Jurkat, Clone E6-1 (cell line): ENCODE measurements around the gene DNAH8.
"Not testable (repeated sequence)": the region's sequence is repeated elsewhere in the genome, so short reads cannot be mapped to it uniquely, and the experiment has no call there.

Source experiments
- DNase-seq: peaks from one replicate; pipeline ENCODE4 v3.0.0-alpha.2; 2011; ENCODE audit warnings: low read depth, low spot score
- H3K4me3 ChIP-seq: 2 replicates; pipeline ENCODE4 v1.5.1; 2011; ENCODE audit warnings: mild to moderate bottlenecking, low read length, control low read depth, moderate library complexity

Gene DNAH8

DNA sequence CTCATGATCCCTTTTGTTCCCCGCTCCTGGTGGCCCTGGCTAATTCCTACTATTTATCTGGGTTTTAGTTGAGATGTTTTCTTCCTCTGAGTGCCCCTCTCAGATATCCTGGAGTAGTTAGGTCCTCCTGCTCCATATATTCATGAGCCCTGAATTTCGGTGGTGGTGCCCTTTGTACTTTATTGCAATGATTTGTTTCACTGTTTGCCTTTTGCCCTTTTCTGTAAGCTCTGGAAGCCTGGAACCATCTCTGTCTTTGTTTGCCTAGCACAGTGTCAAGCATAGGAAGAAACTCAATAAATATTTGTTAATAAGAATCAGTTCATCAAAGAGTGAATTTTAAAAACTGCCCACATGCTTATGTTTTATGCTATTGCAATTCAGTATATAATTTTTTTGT, 144.9 kb downstream of the DNAH8 start:
- DNase-seq, result no peak
- no peak overlapping the region for H3K4me3 ChIP-seq

DNA sequence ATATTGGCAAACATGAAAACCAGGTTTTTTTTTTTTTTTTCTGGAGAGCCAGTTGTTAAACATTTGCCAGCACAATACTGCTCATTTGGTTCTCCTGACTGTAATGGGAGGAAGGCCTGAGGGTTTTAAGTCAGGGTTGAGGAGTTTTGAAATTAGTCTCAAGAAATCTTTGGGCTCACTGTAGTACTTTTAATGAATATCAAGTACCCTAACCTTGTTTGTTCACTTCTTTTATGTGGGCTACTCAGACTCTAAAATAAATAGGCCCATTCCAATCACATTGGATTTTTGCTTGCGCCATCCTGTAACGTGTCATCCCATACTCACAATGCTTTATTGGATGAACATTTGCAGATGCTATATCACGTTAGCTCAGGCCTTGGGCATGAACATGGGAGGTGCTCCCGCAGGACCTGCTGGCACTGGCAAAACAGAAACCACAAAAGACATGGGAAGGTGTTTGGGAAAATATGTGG, 146.9 kb downstream of the DNAH8 start:
- H3K4me3 ChIP-seq, result no peak overlapping the region
- DNase-seq, result no peak

DNA sequence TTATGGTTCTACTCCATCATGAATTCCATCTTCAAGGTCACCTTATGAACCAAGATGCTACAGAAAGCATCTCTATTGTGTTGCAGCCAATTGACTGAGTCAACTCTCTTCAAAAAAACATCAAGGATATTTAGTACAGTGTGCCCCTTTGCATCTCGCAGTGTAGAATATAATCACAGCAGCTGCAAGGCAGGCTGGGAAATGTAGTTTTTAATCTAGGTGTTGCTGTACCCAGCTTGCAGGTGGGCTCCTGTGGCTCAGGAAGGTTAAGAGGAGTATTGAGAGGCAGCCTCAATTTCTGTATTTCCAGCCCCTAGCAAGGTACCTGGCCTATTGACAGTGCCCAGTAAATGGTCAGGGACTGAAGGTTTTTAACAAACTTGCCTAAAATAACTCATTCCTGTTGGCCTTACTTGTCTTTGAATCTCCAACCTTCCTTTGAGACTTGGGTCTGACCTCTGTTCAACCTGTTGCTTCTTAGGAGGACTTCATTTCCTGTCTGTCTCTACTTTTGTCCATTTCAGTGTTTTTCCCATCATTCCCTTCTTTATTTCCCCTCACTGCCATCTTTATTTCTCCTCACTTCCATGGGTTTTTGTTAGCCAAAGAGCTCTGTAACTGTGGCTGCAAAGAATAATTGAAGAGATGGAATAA, 150.5 kb downstream of the DNAH8 start:
- DNase-seq, result no peak
- H3K4me3 ChIP-seq, result no peak overlapping the region

DNA sequence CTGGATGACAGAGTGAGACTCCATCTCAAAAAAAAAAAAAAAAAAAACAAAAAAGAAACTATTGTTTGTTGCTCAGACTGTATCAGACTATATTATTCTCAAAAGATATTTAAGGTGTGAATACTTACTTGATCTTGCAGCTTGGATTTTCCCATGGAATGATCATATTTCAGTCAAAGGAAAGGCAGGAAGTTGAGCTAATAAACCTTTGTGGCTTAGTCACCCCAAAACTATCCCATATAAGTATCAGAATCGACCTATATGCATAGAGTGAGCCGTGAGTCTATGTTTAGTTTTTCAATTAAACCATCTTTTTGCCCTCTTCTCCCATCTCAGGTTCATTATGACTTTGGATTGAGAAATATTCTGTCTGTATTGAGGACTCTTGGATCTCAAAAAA, 152.6 kb downstream of the DNAH8 start:
- H3K4me3 ChIP-seq, result no peak overlapping the region
- no peak for DNase-seq

DNA sequence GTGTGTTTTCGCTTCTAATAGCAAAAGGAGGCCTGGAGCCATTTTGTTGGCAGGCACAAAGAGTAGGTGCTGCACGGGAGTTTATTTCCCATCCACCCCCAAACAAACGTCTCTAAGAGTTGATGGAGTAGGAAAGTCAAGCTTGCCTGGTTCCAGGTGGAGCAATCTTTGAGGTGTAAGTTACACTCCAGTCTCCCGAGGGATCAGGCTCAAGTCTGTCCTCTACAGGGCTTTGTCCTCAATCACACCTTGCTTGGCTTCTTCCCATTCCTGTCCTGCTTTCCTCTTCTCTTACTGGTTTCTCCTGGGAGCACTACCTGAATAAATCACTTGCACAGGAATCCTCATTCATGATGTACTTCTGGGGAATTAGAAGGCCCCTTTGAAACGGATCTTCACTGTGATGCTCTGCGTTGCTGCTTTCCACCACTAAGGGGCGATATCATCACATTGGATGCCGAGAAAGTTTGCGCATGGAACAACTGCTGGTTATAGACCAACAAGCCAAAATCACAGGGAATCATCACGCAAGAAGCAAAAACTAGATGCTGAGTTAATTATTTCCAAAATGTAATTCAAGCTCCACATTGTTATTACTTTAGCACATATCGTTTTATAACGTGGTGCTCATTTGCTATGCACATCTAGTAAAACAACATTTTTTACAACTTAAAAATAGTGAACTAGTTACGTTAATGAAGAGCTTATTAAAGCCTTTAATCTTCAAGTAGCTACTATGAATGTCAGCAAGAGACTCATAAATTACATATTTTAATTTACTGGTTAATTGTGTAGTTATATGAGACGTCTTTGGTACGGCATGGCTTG, 156.8 kb downstream of the DNAH8 start:
- no peak overlapping the region for H3K4me3 ChIP-seq

DNA sequence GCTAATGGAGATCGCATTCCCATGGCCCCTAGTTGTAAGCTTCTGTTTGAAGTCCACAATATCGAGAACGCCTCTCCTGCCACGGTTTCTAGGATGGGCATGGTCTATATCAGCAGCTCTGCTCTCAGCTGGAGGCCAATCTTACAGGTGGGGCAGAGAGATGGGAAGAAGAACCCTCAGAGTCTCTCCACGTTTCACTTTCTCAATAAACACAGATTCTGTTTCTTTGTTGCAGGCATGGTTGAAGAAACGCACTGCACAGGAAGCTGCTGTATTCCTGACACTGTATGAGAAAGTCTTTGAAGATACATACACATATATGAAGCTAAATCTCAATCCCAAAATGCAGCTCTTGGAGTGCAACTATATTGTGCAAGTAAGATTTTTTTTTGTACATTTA, 157.9 kb downstream of the DNAH8 start:
- no peak overlapping the region for H3K4me3 ChIP-seq
- peak; percentile 10 for DNase-seq

More for the DNA sequence above, 156.8 kb downstream of the DNAH8 start:
- peak; percentile 55 for DNase-seq

DNA sequence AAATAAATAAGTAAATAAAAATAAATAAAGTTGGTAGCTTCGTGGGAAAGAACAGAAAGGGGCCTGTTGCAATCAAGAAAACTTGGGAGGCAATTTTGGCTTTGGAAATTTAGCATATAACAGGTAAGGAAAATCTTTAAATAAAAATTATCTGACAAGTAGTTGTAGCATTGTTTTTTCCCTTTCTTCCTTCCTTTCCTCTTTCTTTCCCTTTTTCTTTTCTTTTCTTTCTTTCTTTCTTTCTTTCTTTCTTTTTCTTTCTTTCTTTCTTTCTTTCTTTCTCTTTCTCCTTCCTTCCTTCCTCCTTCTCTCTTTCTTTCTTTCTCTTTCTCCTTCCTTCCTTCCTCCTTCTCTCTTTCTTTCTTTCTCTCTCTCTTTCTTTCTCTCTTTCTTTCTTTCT, 158.7 kb downstream of the DNAH8 start:
- not testable (repeated sequence) for H3K4me3 ChIP-seq, DNase-seq

DNA sequence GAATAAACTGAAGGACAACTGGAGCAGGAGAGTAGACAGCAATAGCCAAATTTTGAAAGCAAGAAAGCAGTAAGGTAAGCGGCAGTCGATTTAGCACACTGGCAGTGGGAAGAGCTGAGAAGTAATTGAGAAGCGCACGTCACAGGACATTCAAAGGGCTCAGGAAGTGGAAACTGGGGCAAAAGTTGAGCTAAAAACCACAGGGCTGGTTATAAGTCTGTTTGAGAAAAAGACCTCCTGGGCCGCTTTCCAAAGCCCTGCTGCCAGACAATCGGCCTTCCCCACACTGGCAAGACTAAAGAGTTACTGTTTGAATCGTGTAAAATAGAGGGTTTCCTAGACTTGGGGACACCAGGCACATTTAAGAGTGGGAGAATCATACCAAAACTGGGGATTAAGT, 161.4 kb downstream of the DNAH8 start:
- DNase-seq, result peak; percentile 87
- peak overlapping the region; percentile 10; the same call in 1 of the 2 replicates for H3K4me3 ChIP-seq

DNA sequence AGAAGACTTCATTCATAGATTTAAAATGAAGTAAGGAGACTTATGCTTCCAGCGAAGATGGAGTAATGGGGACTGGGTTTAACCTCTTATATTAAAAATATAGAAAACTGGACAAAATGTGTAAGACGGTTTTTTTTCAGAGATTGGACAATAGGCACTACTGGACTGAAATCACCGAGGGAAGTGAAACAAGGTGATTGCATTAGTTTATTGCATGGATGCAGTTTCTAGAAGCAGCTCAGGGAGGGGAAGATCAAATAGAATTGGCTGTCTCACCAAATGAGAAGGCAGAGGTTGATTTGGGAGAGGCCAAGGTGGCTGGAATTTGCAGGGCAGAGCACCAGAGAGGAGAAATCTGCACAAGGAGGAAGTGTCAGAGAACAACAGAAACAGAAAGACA, 162.6 kb downstream of the DNAH8 start:
- no peak overlapping the region for H3K4me3 ChIP-seq
- no peak for DNase-seq

DNA sequence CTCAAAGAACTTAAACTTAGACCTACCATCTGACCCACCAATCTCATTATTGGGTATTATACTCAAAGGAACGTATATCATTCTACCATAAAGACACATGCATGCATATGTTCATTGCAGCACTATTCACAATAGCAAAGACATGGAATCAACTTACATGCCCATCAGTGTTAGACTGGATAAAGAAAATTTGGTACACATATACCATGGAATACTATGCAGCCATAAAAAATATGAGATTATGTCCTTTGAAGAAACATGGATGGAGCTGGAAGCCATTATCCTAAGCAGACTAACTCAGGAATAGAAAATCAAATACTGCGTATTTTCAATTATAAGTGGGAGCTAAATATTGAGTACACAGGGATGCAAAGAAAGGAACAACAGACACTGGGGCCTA, 167.0 kb downstream of the DNAH8 start:
- no peak for DNase-seq
- no peak overlapping the region for H3K4me3 ChIP-seq

DNA sequence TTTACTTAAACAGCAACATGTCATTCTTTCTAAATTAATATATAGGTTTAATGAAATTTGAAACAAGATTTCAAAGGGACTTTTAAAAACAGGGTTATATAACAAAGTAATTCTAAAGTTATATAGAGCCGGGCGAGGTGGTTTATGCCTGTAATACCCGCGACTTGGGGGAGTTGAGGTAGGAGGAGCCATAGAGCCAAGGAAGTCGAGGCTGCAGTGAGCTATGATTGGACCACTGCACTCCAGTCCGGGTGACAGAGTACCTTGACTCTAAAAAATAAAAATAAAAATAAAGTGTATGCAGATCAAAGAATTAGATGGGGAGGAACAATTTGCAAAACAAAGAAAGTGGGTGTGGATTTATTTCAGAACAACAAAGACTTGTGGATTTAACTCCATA, 182.4 kb downstream of the DNAH8 start:
- H3K4me3 ChIP-seq, result no peak overlapping the region
- DNase-seq, result no peak

DNA sequence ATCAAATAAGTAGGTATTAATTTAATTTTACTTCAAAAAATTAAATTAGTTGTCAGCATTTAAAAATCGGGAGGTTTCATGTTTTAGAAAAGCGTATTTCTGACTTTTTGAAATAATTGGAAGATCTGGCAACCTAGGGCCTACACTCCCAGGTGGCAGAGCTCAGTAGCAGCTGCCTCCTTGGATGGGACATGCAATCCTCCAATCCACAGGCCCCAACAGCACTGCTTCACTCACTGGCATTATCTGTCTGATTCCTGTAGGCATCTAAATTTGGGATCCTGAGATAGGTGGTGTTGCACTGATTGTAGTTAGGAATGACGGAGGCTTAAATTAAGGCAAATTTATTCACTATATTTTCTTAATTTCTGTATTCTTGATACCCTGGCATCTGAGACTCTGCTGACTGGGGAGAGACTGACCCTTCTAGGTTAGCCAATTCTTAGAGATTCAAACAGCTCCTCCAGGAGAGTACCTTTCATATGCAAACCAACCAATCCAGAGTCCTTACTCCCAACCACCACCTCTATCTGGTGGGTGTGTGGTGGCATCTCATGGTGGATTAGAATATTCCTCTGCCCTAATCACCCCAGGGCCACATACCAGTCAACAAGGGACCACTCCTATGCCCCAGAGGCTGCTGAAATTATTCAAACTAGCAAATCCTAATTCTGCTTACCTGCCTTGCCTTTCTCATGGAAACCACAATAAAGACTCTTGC, 186.9 kb downstream of the DNAH8 start:
- no peak for DNase-seq
- no peak overlapping the region for H3K4me3 ChIP-seq

DNA sequence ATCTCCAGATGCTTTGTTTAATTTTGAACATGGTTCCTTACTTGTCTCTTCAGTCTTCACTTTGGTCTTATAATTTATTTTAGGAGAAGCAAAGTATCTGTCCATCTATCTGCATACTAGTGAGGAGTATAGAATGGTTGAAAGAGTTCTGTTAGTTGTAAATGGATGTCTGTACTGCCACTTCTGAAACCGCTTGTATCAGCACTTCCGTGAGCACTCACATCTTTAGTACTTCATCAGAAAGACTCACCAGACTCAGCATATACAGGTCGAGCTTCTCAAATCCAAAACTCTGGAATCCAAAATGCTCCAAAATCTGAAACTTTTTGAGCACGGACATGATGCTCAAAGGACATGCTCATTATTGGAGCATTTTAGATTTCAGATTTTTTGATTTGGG, 191.5 kb downstream of the DNAH8 start:
- no peak for DNase-seq
- H3K4me3 ChIP-seq, result no peak overlapping the region

DNA sequence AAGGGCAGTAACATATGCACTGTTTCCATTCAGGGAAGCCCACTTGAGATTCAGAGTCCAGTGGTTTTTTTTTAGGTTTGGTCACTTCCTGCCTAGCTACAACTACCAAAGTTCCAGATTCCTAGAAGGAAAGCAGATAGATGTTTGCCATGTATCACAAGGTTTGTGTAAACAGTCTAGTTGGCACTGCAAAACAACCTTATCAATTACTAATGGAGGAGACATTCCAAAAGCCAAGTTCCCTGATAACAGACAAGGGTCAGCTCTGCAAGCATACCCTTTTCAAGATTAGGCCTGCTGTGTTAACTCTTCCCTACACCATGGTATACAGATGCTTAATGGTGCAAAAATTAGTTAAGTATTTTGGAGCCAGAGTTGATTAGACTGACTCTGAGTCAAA, 192.2 kb downstream of the DNAH8 start:
- no peak for DNase-seq
- H3K4me3 ChIP-seq, result no peak overlapping the region

DNA sequence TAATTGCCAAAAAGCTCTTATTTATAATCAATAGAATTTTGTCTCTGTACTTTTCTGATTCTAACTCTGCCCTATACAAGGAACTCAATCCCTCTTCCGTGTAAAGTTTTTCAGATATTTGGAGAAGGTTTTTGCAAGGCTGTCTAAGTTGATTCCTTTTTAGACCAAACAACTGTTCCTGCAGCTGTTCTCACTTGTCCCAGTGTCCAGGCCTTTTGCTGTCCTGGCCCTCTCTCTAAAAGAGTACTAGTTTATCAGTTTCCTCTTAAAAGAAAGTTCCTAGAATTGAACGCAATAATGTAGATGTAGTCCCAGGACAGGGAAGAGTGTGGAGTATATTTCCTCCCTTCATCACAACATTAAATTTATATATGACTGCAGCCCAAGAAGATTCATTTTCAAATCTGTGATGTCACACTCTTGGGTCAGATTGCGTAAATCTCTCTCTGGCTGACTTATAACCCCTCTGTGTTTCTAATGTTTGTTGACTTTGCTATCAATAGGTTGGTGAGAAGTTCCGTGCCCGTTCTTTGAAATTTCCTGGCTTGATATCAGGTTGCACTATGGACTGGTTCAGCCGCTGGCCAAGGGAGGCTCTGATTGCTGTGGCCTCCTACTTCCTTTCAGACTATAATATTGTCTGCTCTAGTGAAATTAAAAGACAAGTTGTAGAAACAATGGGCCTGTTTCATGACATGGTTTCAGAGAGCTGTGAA, 194.1 kb downstream of the DNAH8 start:
- no peak overlapping the region for H3K4me3 ChIP-seq
- DNase-seq, result no peak

DNA sequence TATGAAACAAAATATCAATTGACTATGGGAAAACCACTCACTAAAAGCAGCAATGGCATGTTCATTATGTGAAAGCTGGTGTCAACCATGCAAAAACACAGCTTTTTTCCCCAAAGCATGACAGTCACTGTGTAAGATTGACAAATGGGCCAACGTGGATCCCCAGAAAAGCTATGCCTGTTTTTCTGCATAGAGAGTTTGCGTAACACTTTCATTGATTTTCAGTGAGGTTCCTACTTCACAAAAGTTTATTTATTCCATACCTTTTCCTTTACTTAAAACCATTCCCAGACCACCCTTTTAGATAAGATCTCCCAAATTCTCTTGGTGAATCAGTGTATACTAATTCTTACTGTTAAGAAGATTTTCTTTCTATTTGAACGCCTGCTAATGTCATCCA, 195.1 kb downstream of the DNAH8 start:
- no peak for DNase-seq
- no peak overlapping the region for H3K4me3 ChIP-seq

DNA sequence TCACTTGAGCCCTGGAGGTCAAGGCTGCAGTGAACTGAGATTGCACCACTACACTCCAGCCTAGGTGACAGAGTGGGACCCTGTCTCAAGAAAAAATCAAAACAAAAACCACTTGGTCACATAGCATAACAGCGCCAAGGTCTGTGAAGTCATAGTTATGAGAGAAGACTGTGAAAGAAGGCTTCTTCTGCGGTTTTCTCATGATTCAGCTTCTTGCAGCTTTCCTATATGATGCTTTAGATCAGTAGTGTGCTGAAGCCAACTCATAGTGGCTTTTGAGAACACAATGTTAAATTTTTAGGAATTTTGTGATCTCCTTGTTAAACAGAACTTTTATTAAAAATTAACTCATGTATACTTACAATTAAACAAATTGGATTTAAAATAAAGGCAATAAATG, 197.3 kb downstream of the DNAH8 start:
- DNase-seq, result no peak
- H3K4me3 ChIP-seq, result no peak overlapping the region

DNA sequence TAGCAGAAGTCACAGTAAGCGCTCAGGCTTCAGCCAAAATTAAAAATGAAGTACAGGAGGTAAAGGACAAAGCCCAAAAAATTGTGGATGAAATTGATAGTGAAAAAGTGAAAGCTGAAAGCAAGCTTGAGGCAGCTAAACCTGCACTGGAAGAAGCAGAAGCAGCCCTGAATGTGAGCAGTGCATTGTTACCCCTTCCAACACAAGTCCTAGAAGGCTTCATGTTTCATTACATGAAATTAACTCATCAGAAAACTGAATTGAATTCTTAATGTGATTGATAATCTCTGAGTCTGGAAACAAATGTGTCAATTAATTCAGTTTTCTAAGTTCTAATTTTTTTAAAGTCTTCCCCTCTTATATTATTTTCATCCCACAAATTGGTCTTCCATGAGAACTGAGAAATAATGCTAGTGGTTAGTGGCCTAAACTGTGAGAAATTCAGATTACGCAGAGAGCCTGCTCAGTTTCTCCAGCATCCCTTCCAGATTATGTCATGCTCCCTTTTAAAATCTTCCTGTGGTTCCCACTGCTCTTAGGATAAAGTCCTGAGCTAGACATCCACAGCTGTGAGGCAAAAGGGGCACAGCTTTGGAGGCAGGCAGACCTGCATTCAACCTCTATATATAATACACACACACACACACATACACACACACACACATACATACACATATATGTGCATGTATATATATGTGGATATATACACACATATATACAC, 200.3 kb downstream of the DNAH8 start:
- no peak for DNase-seq

DNA sequence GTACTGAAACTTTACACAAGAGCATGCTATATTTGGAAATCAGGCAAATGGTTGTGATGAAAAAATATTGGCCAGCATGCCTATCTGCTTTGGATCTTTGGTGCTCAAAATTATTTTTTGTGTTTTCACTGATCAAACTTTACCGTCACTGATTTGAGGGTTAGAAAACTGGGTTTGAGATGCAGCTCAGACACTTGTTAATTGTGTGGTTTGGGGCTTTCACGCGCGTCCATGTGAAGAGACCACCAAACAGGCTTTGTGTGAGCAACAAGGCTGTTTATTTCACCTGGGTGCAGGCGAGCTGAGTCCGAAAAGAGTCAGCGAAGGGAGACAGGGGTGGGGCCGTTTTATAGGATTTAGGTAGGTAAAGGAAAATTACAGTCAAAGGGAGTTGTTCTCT, 206.4 kb downstream of the DNAH8 start:
- H3K4me3 ChIP-seq, result not testable (repeated sequence)

More for the DNA sequence above, 200.3 kb downstream of the DNAH8 start:
- H3K4me3 ChIP-seq, result no peak overlapping the region

More for the DNA sequence above, 206.4 kb downstream of the DNAH8 start:
- not testable (repeated sequence) for DNase-seq
